SIG-M5 treated with dmso at 0.1 percent for 504 hours (cell line): Measurements from ENCODE around the gene MSI1.

Experiments
- DNase-seq: peaks from one replicate; lab custom pipeline; 2025; ENCODE audit not compliant: unreplicated experiment; lab: John Stamatoyannopoulos, UW

Gene MSI1

DNA sequence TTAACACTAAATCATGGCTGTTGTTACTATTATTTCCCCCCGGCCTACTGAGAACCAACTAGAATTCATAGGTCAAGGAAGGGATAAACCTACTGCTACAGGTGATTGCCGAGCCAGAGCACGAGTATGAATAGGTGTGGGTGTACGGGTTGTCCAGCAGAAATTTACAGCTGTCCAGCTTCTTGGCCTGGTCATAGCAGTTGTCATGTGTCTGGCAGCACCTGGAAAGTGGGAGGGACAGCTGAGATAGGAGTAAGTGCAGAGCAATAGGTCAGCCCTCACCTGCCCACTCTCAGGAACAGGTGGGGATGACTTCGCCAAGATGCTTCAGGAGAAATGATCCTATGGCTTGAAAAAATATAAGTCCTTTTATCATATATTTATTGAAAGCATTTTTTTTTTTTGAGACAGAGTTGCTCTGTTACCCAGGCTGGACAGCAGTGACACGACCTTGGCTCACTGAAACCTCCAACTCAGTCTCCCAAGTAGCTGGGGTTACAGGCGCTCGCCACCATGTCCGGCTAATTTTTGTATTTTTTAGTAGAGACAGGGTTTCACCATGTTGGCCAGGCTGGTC lies 44.0 kb downstream of the MSI1 start:
- DNase-seq: no peak

DNA sequence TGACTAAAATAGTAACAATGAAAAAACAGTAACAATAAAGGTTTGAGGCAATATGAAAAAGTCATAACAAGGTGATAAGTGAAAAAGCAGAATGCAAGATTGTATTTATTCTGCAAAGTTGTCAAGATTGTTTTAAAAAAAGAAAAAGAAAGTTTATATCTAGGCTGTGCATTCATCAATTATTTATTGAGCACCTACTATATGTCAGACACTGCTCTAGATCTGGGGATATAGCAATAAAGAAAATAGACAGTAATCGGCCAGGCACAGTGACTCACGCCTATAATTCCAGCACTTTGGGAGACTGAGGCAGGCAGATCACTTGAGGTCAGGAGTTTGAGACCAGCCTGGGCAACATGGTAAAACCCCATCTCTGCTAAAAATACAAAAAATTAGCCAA lies 45.2 kb downstream of the MSI1 start:
- no peak for DNase-seq

- DNase-seq: no peak
Measured at GRCh38 chr12:120321382-120322202, 47.4 kb downstream of the MSI1 start.

- DNase-seq: peak; percentile 100
Measured at GRCh38 chr12:120317224-120318105, 51.5 kb downstream of the MSI1 start.

- no peak for DNase-seq
Measured at GRCh38 chr12:120316798-120317223, 52.2 kb downstream of the MSI1 start.

DNA sequence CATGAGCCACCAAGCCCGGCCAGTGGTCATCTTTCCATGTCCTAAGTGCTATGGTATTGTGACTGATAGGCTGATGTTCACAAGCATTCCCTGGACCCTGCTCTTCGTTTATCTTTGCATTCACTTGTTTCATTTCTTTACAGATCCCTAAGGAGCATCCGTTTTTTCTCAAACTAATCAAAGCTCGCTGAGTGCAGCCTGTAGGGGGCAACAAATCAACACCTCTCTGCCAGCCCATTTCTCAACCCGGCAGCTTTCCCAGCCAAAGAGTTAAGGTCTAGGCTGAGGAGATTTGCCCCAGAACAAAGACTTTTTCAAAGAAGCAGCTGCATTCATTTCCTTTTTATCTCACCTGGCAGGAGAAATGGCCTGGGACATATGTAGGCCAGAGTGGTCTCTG lies 54.7 kb downstream of the MSI1 start:
- peak; percentile 15 for DNase-seq

GRCh38 chr12:120301962-120302815 lies 66.8 kb downstream of the MSI1 start, which contains the start of gene SIRT4:
SIRT4 (plus strand) TSS chr12:120302321; CDS start chr12:120303562, 1,241 bp downstream.
- DNase-seq: peak; percentile 96

DNA sequence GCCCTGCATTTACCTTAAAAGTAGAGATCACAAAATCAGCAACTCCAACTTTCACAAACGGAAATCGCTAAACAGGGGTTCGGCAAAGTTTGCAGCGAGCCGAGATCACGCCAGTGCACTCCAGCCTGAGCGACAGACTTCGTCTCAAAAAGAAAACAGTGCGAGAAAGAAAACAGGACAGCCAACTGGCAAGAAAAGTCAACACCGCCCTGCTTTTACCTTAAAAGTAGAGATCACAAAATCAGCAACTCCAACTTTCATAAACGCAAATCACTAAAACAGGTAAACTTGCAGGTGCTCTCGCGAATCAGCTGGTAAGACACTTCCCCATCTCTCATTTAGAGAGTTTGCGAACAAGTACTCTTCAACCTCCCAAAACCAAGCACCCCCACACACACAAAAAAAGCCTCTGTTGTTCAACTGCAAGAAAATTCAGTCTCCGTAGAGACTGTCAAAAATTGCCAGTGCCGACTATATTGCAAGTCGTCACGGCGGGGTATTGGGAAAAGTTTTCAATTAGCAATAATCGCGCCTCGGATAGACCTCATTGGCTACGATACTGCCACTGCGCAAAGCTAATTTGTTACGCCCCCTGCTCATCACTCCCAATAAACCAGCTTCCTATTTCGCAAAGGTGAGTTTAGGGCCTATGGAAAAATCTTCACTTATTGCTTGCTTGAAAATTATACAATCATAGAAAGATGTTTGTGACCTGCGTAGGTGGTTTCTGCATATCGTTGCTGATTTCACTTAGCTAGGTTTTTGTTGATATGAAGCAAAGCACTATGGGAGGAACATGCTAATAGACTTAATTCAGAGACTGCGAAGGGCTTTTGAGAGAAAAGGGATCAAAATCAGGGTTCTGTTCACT lies 76.1 kb downstream of the MSI1 start, which contains the start of gene RNU4-1:
TSS of gene RNU4-1 (minus strand) at position 577 of the 871 bp plus-strand sequence.
- peak; percentile 97 for DNase-seq

DNA sequence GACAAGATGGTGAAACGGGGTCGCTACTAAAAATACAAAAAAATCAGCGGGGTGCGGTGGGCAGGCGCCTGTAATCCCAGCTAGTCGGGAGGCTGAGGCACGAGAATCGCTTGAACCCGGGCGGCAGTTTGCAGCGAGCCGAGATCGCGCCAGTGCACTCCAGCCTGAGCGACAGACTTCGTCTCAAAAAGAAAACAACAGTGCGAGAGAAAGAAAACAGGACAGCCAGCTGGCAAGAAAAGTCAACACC lies 76.6 kb downstream of the MSI1 start:
- DNase-seq: no peak
